NCI-H2227 (cell line): ENCODE measurements around the gene TMEM200B.
"Not testable (repeated sequence)": the region's sequence is repeated elsewhere in the genome, so short reads cannot be mapped to it uniquely, and the experiment has no call there.

ENCODE experiments used
- DNase-seq: peaks from one replicate; lab custom pipeline; 2025; ENCODE audit not compliant: unreplicated experiment; lab: John Stamatoyannopoulos, UW

The TMEM200B gene

DNA sequence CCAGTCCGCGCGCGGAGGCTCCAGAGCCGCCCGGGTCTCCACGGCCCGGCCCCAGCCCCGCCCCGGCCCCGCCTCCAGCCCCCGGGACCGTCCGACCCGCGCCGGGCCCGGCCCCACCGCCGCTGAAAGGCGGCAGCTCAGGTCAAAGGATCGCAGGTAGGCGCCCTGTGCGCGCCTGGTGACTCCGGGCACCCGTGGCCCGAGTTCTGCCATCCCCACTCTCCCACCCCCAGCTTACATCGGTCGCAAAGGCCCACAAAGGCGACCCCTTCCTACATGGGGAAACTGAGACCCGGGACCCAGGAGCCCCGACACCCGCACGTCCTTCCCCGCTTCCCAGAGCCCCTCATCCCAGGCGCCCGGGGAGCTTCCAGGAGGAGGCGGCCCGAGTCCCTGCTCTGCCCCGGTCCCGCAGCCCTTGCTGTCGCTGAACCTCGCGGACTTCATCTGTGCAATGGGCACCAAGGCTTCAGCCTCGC, at the start of gene TMEM200B:
Gene TMEM200B (minus strand): TSS at position 17 of the 479 bp plus-strand sequence. CDS start 2,075 bp downstream, outside the sequence.
- DNase-seq, result no peak

DNA sequence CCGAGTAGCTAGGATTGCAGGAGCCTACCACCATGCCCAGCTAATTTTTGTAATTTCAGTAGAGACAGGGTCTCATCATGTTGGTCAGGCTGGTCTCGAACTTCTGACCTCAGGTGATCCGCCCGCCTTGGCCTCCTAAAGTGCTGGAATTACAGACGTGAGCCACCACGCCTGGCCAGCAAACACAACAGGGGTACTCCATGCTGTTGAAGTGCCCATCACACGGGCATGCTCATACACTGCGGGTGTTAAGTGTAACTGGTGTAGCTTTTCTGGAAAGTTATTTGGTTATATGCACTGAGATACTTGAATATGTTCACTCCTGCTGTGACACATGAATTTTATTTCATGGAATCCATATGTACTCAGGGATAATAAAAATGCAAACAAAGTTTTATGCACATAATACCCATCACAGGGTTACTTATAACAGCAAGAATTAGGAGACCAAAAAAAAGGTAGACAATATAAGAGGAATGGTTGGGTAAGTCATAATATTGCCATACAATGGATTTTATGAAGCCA, 48.8 kb upstream of the TMEM200B start:
- no peak for DNase-seq

DNA sequence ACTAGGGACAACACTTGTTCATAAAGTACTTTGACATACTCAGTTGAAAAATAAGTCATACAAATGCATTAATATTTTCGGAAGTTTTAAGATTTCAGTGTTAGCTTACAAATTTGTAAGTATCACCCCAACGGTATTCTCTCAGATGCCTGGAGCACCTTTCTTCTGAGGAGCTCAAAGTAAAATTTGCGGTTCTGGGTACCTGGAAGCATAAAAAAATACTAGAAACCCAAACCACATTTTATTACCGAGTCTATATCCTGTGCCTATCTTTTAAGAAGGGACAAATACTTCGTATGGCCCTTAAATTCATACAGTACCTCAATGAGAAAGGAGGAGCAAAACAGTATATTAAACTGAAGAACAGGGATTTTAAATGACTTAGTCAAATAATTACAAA, 47.8 kb upstream of the TMEM200B start:
- DNase-seq, result no peak

DNA sequence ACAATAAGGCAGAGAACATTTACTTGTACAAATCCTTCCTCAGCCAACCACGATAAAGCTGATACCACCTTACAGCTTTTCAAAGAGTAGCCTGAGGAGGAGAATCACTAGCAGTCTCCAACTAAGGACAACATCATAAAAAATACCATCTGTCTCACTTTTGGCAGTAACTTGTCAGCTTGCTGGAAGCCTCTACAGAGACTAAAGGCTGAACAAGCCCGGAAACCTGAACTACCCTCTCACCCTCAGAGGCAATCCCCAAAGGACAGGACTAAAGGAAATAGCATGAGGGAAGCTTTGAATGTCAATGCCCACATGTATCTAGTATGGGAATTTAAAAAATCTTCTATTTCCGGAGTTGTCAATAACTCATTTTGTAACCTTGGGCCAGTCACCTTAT, 47.4 kb upstream of the TMEM200B start:
- no peak for DNase-seq

DNA sequence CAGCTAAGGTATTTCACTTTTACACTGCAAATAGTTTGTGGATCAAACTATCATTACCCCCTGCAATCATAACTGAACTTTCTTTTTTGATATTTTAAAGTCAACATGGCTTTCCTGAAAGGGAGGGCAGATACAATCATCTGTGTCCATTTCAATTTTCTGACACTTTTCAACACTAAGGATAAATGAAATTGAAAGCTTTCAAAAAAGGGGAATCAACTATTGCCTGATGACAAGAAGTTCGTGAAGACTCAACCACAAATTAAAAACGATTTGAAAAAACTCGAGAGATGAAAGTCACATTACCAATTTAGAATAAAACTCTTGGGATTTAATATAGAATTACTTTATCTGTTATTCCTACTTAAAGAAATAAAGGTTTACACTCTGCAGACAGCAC, 46.3 kb upstream of the TMEM200B start:
- DNase-seq, result no peak

DNA sequence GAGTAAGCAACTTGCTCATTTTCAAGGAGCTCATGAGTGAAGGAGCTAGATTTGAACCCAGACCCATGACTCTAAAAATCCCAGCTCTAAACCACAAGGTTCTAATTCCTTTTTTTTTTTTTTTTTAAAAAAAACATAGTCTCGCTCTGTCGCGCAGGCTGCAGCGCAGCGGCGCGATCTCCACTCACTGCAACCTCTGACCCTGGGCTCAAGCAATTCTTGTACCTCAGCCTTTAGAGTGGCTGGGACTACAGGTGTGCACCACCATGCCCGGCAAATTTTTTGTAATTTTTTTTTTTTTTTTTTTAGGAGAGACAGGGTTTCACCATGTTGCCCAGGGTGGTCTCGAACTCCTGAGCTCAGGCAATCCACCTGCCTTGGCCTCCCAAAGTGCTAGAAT, 44.2 kb upstream of the TMEM200B start:
- DNase-seq, result no peak

DNA sequence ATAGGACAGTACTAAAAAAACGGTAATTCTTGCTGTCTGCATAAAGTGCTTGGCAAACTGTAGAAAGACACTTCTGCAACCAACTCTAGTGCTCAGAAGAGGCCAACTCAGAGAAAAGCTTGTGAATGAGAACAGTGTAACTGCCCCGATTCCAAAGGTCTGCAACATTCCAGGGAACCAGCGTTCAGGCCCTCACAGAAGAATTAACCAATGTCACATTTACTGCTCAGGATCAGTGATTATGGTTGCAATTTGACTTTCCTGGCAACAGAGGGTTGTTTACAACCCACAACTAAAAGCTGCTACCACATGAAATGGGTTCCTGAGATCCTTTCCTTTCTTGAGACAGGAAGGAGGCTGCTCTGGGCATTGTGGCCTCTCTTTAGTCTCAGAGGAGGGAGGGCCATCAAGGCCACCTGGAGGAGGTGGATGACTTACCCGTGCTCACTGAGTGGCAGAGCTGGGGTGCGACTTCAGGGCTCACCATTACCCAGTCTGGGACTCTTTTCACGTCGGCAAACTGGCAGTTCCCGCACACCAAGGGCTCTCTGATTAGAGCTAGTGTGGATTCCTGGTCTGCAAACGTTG, 42.7 kb upstream of the TMEM200B start:
- DNase-seq, result no peak

DNA sequence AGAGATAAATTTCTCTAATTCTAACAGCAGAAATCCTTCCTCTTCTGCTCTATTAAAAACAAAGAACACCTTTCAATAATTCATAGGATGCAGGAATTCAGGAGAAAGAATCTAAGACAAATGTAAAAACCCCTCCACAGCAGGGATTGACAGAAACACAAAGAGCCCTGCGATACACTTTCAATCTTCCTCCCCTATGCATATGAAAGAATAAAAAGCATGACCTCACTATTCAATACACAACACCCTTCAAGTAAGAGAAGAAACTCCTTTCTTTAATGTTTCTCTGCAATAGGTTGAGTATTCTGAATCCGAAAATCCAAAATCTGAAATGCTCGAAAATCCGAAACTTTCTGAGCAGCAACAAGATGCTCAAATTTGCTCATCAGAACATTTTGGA, 40.9 kb upstream of the TMEM200B start:
- no peak for DNase-seq

DNA sequence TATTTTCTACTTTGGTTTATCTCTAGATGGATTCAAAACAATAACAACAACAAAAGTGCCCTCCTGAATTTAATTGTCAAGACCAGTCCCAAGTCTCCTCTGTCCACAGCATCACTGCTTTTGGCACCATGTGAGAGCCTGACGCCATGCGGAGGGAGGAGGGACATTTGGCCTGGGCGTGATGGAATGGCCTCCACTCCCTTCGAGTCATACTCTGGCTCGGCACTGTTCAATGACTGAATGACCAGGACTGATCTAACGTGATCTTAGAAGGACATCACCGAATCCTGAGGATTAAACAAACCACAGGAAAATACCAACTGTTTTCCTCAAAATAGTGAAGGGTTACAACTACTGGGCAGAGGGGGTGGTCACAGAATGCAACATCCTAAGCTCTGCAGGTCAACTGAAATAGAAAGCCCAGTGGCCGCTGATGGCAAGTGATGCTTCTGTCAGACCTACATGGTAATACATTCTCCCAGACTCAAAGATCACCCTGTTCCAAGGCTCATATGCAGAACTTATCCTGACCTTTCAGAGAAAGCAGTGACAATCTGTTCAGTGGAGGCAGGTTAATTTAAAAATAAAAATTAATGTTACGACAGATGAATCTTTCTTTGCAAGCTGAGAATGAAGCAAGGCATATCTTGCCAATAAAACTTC, 38.9 kb upstream of the TMEM200B start:
- DNase-seq, result no peak

DNA sequence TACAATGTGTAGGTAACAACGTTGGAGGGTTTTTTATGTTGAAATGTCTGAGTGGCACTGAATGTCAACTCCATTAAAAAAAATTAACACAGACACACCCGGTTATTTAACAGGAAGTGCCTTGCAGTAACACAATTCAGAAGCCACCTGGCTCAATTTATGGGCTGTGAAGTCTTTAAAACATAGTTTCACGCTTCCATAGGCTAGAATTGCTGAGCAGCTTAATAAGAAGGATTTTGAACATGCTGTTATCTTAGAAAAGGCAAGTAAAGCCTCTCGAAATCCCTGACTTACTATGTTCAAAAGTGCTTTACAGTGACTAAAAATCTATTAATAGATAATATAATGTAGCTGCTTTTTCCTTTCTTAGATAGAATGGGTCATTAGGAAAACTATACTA, 38.3 kb upstream of the TMEM200B start:
- no peak for DNase-seq

DNA sequence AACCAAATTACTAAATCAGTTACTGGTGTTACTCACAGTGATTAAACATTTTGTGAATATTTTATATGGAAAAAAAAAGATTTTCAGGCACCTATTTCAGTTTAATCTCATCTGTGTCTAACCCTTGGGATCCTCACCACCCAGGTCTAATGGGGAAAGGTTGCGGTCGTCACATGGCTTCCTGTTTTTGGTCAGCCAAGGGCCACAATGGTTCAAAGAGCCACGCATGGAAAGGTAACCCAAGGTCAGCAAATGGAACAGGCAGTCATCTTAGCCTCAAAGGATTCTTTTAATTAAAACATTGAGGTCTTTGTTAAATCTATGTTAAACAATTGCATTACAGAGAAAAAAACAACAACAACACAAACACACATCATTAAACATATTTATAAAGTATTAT, 36.1 kb upstream of the TMEM200B start:
- no peak for DNase-seq

DNA sequence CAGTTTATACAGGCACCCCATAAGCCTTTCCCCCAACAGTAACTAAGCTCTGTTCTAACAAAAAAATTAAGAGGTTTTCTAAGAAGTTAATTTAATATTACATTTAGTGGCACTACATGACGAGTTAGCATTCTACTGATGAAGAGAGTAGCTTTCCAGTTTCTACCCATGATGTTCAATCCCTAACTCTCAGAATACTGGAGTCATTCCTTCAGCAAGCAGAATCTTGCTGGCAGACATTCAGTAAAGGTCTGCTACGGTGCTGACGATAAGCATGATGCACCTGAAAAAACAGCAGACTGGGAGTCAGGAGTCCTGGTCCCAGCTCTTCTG, 33.5 kb upstream of the TMEM200B start:
- no peak for DNase-seq

DNA sequence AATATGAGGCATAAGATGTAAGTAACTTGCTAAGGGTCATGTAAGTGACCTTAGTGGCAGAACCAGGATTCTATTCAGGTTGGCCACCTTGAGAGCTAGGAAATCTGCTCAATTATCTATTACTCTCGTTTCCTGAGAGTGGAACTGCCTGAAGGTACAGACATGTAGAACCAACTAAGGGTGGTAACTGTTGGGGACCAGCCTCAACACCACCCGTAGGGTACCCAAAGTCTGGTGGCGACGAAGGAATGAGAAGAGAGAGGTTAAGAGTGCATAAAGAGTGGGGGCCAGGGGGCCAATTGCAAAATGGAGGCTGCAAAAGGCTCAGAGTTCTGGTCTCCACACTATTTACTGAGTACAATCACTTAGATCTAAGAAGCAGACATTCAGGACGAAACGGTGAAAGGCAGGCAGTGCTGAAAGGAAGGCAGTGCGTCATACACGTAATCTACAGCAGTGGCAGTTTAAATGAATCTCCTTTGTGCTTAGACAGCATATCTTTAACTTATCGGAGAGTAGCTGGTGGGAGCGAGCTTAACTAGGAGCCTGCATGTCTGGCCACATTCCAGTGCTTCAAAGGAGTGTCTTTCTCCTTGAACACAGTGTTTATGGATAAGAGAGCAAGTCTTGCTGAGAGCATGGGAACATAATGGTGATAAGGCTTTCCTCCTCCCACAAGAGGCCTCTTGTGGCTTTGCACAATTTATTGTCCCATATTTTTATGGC, 33.0 kb upstream of the TMEM200B start:
- DNase-seq, result peak; percentile 79

DNA sequence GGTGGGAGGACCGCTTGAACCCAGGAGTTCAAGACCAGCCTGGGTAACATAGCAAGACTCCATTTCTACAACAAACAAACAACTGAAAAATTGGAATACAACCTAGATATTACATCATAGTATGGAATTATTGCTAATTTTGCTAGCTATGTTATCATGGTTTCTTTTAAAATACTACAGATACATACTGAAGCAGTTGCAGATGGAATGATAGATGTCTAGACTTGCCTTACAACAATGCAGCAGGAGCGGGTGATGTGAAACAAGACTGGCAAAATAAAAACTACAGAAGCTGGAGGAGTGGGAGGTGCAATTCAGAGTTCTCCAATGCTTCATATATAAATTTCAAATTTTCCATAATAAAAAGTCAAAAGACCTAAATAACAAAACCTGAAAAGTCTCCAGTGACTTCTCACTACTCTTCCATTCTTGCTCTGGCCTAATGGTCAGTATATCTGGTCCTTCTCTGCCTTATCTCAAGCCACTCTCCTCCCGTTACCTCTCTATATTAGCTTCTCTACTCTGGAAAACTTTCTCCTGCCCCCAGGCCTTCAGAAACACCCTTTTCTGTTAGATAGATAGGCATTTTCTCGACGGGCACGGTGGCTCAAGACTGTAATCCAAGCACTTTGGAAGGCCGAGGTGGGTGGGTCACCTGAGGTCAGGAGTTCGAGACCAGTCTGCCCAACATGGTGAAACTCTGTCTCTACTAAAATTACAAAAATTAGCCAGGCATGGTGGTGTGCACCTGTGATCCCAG, 28.5 kb upstream of the TMEM200B start:
- DNase-seq, result no peak

DNA sequence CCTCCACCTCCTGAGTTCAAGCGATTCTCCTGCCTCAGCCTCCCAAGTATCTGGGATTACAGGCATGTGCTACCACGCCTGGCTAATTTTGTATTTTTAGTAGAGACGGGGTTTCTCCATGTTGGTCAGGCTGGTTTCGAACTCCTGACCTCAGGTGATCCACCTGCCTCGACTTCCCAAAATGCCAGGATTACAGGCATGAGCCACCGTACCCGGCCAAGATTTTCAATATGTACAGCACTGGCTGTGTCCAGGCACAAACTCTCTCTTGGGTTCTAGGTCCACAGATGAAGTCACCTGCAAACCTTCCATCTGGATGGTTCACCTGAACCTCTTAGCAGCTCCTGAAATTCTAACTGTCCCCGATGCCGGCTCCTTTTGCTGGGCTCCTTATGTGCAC, 26.6 kb upstream of the TMEM200B start:
- not testable (repeated sequence) for DNase-seq

DNA sequence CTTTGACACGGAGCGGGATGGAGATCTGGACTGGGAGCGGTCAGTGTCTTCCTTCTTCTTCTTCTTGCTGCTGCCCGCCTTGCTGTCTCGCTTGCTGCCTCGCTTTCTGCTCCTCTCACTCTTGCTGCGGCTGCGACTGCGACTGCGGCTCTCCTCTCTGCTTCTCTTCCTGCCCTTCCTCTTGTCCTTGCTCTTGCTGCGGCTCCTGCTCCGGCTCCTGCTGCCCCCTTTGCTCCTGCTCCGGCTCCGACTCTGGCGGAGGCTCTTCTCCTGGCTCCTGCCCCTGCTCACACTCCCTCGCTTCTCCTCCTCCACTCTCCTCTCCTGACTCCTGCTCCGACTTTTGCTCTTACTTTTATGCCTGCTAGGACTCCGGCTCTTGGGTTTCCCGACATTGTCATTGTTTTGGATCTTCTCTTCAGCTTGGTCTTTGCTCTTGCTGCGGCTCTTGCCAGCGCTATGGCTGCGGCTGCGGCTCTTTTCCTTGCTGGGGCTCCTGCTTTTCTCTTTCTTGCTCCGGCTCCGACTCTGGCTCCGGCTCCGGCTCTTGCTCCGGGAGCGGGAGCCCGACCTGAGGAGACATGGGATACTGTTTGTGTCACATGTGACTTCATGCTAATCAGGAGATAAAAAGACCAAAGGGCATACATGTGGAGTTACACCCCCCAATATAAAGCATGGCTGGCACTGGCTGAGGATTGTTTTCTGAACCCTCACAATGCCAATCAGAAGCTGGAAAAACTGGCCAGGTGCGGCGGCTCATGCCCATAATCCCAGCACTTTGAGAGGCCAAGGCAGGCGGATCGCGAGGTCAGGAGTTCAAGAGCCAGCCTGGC, 25.2 kb upstream of the TMEM200B start:
- DNase-seq, result no peak

DNA sequence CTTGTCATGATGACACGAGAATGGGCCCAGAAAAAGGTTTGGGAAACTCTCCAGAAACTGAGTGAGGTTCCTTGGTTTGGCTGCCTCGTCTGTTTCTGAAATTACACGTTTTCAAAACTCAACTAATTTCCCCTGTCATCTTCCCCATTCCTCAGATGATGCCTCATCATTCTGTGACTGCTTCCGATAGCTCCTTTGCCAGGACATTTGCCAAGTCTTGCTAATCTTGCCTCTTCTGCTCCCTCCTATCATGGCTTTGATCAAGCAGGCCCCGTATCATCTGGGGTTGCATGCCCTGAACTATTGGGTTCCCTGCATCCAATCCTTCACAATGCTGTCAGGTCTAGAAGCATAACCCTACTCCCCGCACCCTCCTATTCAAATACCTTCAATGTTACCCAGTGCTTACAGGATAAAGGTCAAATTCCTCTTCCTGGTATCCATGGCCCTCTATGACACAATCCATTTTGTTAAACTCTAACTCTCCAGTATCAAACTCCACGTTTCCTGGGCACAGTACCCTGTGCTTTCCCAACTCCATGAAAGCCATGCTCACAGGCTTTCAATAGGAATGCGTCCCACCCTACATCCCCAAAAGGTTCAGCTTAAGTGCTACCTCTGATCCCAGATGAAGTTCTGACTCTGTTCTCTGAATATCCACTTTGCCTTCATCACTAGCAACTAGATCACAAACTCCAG, 22.2 kb upstream of the TMEM200B start:
- no peak for DNase-seq

DNA sequence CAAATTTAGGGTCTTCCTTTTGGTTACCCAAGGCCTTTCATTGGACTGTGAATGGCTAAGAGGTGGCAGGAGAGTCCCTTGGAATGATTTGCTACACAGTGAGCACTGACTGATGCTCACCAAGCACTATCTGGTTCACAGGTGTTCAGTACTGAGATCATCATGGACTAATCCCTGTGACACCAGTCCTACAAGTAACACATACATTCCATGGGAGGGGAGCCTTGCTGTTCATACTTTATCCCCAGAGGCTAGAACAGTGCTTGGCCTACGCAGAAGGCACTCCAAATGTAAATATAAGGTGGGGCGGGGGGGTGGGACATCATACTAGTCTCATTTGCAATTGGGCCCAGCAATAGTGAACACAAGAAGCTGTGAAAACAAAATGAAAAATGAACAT, 20.5 kb upstream of the TMEM200B start:
- no peak for DNase-seq

DNA sequence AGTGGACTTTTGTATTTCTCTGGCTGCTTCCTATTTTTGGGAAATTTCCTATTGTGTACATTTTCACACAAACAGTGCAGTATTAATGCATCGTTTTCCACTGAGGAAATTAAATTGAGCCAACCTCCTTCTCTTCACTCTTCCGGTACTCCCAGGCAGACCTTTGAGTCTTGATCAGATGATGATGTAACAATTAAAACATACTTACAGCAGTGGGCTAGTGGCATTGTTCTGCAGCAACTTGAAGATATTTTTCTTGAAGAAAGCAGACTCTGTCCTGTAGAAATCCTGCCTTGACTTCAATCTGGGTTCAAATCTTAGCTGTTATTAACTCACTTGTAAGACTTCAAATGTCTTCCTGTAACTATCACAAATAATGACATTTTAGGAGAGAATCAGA, 19.0 kb upstream of the TMEM200B start:
- no peak for DNase-seq

DNA sequence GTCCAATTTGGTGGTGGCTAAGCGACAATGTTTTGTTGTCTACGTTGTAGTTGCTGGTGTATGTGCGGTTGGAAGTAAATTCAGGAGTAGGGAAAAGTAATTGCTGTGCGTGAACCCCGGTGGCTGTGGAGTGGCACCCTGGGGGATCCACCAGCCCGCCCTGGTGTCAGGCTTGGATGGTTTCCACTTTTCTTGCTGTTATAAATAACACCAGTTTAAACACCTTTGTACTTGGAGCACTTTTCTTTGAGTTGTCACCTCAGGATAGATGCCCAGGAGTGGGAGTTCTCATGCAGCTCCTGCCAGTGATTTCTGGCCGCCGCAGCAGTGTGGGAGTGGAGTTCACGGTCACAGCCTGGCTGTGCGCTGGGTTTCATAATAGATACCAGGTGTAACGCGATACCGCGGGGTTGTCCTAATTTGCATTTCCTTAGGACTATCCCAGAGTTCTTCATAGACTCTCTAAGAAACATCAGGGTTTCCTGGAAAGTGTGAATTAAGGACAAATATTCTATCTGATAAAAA, 12.8 kb upstream of the TMEM200B start:
- no peak for DNase-seq
